Measurements from ENCODE around the gene RBM25.

DNA sequence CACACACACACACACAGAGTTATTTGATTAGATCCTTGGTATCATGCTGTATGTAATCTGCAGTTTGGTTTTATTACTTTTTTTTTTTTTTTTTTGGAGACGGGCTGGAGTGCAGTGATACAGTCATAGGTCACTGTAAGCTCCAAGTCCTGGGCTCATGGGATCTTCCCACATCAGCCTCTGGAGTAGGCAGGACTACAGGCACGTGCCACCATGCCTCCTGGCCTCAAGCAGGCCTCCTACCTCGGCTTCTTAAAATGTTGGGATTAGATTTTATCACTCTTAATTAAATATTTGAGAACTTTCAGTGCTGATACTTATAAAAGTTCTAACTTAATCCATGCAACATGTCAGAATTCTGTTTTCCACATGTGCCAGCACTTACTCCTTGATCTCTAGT, 46.7 kb downstream of the RBM25 start:
- TF ChIP-seq, protein P1, sequence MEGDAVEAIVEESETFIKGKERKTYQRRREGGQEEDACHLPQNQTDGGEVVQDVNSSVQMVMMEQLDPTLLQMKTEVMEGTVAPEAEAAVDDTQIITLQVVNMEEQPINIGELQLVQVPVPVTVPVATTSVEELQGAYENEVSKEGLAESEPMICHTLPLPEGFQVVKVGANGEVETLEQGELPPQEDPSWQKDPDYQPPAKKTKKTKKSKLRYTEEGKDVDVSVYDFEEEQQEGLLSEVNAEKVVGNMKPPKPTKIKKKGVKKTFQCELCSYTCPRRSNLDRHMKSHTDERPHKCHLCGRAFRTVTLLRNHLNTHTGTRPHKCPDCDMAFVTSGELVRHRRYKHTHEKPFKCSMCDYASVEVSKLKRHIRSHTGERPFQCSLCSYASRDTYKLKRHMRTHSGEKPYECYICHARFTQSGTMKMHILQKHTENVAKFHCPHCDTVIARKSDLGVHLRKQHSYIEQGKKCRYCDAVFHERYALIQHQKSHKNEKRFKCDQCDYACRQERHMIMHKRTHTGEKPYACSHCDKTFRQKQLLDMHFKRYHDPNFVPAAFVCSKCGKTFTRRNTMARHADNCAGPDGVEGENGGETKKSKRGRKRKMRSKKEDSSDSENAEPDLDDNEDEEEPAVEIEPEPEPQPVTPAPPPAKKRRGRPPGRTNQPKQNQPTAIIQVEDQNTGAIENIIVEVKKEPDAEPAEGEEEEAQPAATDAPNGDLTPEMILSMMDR (IDR thresholded peaks at IDR 0.05; ENCODE audit: insufficient read depth, low read length): no peak
- no peak for TF ChIP-seq POLR2AphosphoS5 (IDR thresholded peaks at IDR 0.05; ENCODE audit: low read depth)

Measured in HL-60 (cell line).